DOHH2 (cell line): Measurements from ENCODE around the gene TNS1.

ENCODE experiments used
- CTCF ChIP-seq: fragments of 200-600 bp; sonication (generic); IDR thresholded peaks from one replicate; pipeline ENCODE4 v1.5.1; 2014; ENCODE audit warnings: antibody characterized with exemption, mild to moderate bottlenecking, low read depth, low read length; ENCODE audit not compliant: poor library complexity, severe bottlenecking
- EZH2phosphoT487 ChIP-seq: fragments of 200-600 bp; sonication (generic); IDR thresholded peaks from 2 replicates; pipeline ENCODE4 v1.6.1; 2017; ENCODE audit warnings: borderline replicate concordance, mild to moderate bottlenecking, antibody characterized with exemption, low read length, moderate library complexity, mixed read lengths

- TF ChIP-seq CTCF (no peak), EZH2phosphoT487 (no peak)
Measured at GRCh38 chr2:217847115-217847514, 155.7 kb downstream of the TNS1 start.
